Stomach (tissue), 19 donors: ENCODE data around the gene GGN. TPM values are rescaled to one million over a fixed set of nuclear protein-coding genes. Genes with fewer than 3 reads are reported as not detected.

Experiments
- DNase-seq, 2 donors: peaks; one replicate each; pipeline versions ENCODE4 v3.0.0 to v3.0.0-alpha.2; 2013 to 2019
- H3K27ac ChIP-seq, 5 donors: fragments of 200-600 bp in 4 of 5; sonication (generic) in 4 of 5; one replicate each; pipeline ENCODE4 v1.5.1; 2013 to 2019; ENCODE audit warnings: mild to moderate bottlenecking in 1 of 5, moderate library complexity in 1 of 5
- H3K27me3 ChIP-seq, 3 donors: fragments of 200-600 bp; sonication (generic); one replicate each; pipeline ENCODE4 v1.5.1; 2017 to 2019; ENCODE audit warnings: mixed run types in 1 of 3
- H3K36me3 ChIP-seq, 4 donors: fragments of 200-600 bp; sonication (generic); 1 replicate in 3 of 4; 2 replicates in 1 of 4; pipeline ENCODE4 v1.5.1; 2016 to 2019
- H3K4me1 ChIP-seq, 4 donors: fragments of 200-600 bp; sonication (generic); one replicate each; pipeline ENCODE4 v1.5.1; 2016 to 2019
- H3K4me3 ChIP-seq, 4 donors: fragments of 200-600 bp; sonication (generic) in 3 of 4; one replicate each; pipeline ENCODE4 v1.5.1; 2016 to 2019; ENCODE audit warnings: mild to moderate bottlenecking in 1 of 4
- H3K9me3 ChIP-seq, 4 donors: fragments of 200-600 bp; sonication (generic); one replicate each; pipeline ENCODE4 v1.5.1; 2016 to 2019
- EP300 ChIP-seq: sonication (generic); formaldehyde crosslinking; IDR thresholded peaks from one replicate; pipeline ENCODE4 v1.6.1; 2017; ENCODE audit warnings: antibody characterized with exemption
- POLR2A ChIP-seq, 4 donors: fragments of 450-650 bp; IDR thresholded peaks; one replicate each; pipeline ENCODE4 v1.6.1; 2016; ENCODE audit warnings: antibody characterized with exemption in 4 of 4, control low read depth in 2 of 4, mild to moderate bottlenecking in 1 of 4, moderate library complexity in 1 of 4
- POLR2AphosphoS5 ChIP-seq, 3 donors: sonication (generic); formaldehyde crosslinking; IDR thresholded peaks; one replicate each; pipeline ENCODE4 v1.6.1; 2016; ENCODE audit warnings: antibody characterized with exemption in 3 of 3
- WGBS, 5 donors: extraction: QIAGEN DNeasy Blood & Tissue Kit in 3 of 5; methylation state at CpG; one replicate each; pipeline versions ENCODE4 v1.1.5 to v1.1.7; 2013 to 2018; 5-methylcytosine and 5-hydroxymethylcytosine counted together
- intact Hi-C: fragments of 100-400 bp; cut with DNase I; formaldehyde crosslinking; loops from one replicate; pipeline ENCODE4 v1.15.1; 2023; ENCODE audit warnings: low total_unique reads
- long read RNA-seq, 10 donors: transcript quantifications; one replicate each; lab custom pipeline, GENCODE V29; 2026
- polyA plus RNA-seq, 3 donors: library from polyadenylated mRNA; stranded (reverse); fragments of 200-250 nt; gene quantifications; one replicate each; pipeline ENCODE4 v1.2.3, GENCODE V29; 2013
- total RNA-seq, 5 donors: library from RNA; depleted of rRNA; stranded (reverse); fragments of >200 nt; gene quantifications; one replicate each; pipeline versions ENCODE4 v1.1.0 to v1.2.3, GENCODE V29; 2014 to 2016
- TF ChIP-seq, protein P1 (sequence below), 7 experiments: fragments of 450-650 bp in 4 of 7; fragments of 200-600 bp in 3 of 7; sonication (generic) in 3 of 7; IDR thresholded peaks; one replicate each; pipeline ENCODE4 v1.5.1; 2016 to 2019; ENCODE audit warnings: antibody characterized with exemption in 7 of 7, control low read depth in 2 of 7, mild to moderate bottlenecking in 1 of 7
- donor health status: healthy with polysubstance abuse.
- donor health status: Bipolar disorder and iron deficiency.
- donor health status: healthy.

The GGN gene, protein sequence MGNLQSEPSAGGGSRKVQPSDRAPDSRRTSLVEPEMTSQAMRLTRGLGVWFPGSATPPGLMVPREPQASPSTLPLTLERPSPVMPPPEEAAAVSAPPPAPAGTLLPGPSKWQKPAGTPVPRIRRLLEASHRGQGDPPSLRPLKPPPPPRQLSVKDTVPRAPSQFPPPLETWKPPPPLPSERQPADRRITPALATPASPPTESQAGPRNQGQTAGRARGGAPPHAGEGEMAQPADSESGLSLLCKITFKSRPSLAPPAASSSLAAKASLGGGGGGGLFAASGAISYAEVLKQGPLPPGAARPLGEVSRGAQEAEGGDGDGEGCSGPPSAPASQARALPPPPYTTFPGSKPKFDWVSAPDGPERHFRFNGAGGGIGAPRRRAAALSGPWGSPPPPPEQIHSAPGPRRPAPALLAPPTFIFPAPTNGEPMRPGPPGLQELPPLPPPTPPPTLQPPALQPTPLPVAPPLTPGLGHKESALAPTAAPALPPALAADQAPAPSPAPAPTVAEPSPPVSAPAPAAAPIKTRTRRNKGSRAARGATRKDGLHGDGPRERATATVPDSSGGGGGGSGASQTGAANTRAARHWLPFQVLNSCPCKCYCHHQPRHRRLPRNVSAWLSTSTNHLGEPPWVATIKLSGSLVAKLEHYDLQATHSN
- not detected for total RNA-seq
- polyA plus RNA-seq: under 1 TPM in 2 of 3 donors, not detected in 1; 0.19 to 0.30 TPM
- long read RNA-seq, donor 1: 0 reads
- long read RNA-seq, donor 2: 0 reads
- long read RNA-seq, donor 3: 0 reads
- long read RNA-seq, donor 4: 0 reads
- long read RNA-seq, donor 5: 0 reads
- long read RNA-seq, donor 6: 0 reads
- long read RNA-seq, donor 7: 0 reads
- long read RNA-seq, donor 8: 0 reads
- long read RNA-seq, donor 9: 0 reads
- long read RNA-seq, donor 10: 0 reads

GRCh38 chr19:38387550-38388348 lies at the start of gene GGN:
Gene GGN, minus strand, starts transcription at chr19:38388034. Its CDS starts 773 bp downstream, at chr19:38387261.
- DNase-seq: peak; percentile 86 to 90
- Histone ChIP-seq H3K9me3 (no peaks in the 10 kb centered on the region), H3K27me3 (peaks cover 5 to 86% (median 23%) of the 10 kb centered on the region in 3 donors), H3K36me3 (peaks cover 12 to 34% (median 28%) of the 10 kb centered on the region in 4 donors), H3K27ac (peak within 1 kb of the TSS in 4 of 5 donors; percentile 53 to 80 (median 75)), H3K4me3 (peak within 1 kb of the TSS; percentile 47 to 57 (median 54)), H3K4me1 (peaks cover 38 to 52% (median 43%) of the 10 kb centered on the region in 4 donors)
- intact Hi-C loops: loop anchor here (10.0 kb wide), 1 partner anchor 227 kb away; the partner anchor contains the start of genes EIF3K and MAP4K1
- WGBS, 5 donors: 0 to 3% (median 1%) methylated on average over 44 to 51 of the region's 51 CpGs
- TF ChIP-seq POLR2A (IDR thresholded peaks at IDR 0.05) (no peak), POLR2AphosphoS5 (IDR thresholded peaks at IDR 0.05) (peak in 1 of 3 donors; percentile 13)

DNA sequence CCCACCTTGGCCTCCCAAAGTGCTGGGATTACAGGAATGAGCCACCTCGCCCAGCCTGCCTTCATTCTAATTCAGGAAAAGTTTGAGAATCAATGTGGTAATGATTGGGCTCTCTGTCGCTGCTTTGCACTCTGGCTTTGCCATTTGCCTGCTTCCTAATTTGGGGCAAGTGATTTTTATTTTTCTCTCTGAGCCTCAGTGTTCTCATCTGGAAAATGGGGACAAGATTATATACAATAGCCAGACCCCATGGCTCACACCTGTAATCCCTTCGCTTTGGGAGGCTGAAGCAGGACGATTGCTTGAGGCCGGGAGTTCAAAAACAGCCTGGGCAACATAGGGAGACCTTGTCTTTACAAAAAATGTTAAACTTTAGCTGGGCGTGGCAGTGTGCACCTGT lies 49.5 kb upstream of the GGN start:
- no peak overlapping the region for H3K27ac ChIP-seq
- no peak for DNase-seq
- peaks cover 0 to 8% (median 3%) of the 10 kb centered on the region in 4 donors for H3K4me1 ChIP-seq
- peaks cover 0 to 90% (median 28%) of the 10 kb centered on the region in 3 donors for H3K27me3 ChIP-seq
- no peaks in the 10 kb centered on the region for H3K36me3 ChIP-seq
- 83 to 94% (median 93%) methylated on average over 6 of the region's 6 CpGs for WGBS, 5 donors
- no peak for TF ChIP-seq POLR2AphosphoS5 (IDR thresholded peaks at IDR 0.05)
- no peak for TF ChIP-seq EP300
- no peak for TF ChIP-seq POLR2A (IDR thresholded peaks at IDR 0.05)
- TF ChIP-seq, protein P1, sequence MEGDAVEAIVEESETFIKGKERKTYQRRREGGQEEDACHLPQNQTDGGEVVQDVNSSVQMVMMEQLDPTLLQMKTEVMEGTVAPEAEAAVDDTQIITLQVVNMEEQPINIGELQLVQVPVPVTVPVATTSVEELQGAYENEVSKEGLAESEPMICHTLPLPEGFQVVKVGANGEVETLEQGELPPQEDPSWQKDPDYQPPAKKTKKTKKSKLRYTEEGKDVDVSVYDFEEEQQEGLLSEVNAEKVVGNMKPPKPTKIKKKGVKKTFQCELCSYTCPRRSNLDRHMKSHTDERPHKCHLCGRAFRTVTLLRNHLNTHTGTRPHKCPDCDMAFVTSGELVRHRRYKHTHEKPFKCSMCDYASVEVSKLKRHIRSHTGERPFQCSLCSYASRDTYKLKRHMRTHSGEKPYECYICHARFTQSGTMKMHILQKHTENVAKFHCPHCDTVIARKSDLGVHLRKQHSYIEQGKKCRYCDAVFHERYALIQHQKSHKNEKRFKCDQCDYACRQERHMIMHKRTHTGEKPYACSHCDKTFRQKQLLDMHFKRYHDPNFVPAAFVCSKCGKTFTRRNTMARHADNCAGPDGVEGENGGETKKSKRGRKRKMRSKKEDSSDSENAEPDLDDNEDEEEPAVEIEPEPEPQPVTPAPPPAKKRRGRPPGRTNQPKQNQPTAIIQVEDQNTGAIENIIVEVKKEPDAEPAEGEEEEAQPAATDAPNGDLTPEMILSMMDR (IDR thresholded peaks at IDR 0.05): no peak
- intact Hi-C loops: no loop called here
- H3K9me3 ChIP-seq: no peaks in the 10 kb centered on the region
- H3K4me3 ChIP-seq: no peak overlapping the region

DNA sequence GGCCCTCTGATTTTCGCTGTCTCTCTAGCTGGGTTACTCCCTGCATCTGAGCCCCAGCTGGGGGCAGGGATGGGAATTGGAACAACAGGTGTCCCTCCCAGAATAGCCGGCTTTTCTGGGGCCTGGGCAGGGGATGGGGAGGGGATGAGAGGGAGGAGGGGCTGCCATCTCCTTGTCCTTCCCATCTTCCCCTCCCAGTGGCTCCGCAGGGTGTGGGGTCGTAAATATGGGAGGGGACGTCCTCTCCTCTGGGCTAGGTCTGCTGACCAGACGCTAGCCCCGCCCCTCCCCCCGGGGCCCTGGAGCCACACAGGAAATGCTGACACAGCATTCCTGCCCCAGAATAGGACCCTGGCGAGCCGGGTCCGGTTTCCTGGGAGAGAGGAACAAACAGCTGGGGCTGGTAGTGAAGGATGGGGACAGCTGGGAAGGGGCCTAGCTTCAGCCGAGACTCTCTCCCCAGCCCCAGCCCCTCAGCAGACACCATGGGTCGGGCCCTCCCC lies 46.8 kb upstream of the GGN start:
- no peak overlapping the region for H3K4me3 ChIP-seq
- WGBS, 5 donors: 10 to 32% (median 11%) methylated on average over 7 to 13 of the region's 13 CpGs
- DNase-seq: peak in 1 of 2 donors; percentile 46

DNA sequence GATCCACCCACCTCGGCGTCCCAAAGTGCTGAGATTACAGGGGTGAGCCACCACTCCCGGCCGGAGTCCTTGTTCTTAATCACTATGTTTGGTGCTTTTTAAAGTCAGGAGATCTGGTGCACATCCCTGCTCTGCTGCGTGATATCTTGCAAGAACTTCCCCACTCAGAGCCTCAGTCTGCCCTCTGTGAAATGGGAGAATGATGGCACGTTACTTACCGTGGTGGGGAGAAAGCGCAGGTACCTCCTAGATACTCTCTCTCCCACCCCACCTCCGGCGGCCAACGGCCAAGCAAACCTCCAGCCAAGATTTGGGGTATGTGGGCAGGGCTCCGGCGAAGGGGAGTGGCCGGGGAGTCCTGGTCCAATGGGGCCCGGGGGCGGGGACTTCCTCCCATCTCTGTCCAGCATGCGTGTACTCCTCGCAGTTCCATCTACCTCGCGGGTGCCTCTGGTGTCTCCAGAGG lies 45.5 kb upstream of the GGN start, which contains the start of gene RYR1:
RYR1 (plus strand) TSS at position 424 of the 466 bp plus-strand sequence. CDS start 139 bp downstream, outside the sequence.
- H3K27ac ChIP-seq: no peak within 1 kb of the TSS
- peak; percentile 48 to 60 for DNase-seq

More for the DNA sequence above, 46.8 kb upstream of the GGN start:
- intact Hi-C loops: no loop called here
- TF ChIP-seq EP300 (no peak), POLR2AphosphoS5 (IDR thresholded peaks at IDR 0.05) (no peak), POLR2A (IDR thresholded peaks at IDR 0.05) (no peak)
- TF ChIP-seq, protein P1 (IDR thresholded peaks at IDR 0.05): no peak
- Histone ChIP-seq H3K36me3 (no peaks in the 10 kb centered on the region), H3K9me3 (no peaks in the 10 kb centered on the region), H3K27me3 (peaks cover 0 to 81% (median 28%) of the 10 kb centered on the region in 3 donors), H3K27ac (no peak overlapping the region), H3K4me1 (peaks cover 0 to 8% (median 3%) of the 10 kb centered on the region in 4 donors)

More for the DNA sequence above, 45.5 kb upstream of the GGN start, which contains the start of gene RYR1:
- H3K4me3 ChIP-seq: peak within 1 kb of the TSS in 2 of 4 donors; percentile 30 to 31
- WGBS, 5 donors: 12 to 33% (median 16%) methylated on average over 9 to 20 of the region's 20 CpGs
- no peak for TF ChIP-seq POLR2AphosphoS5 (IDR thresholded peaks at IDR 0.05)
- H3K9me3 ChIP-seq: no peaks in the 10 kb centered on the region
- H3K27me3 ChIP-seq: peaks cover 0 to 73% (median 28%) of the 10 kb centered on the region in 3 donors
- no peaks in the 10 kb centered on the region for H3K36me3 ChIP-seq
- intact Hi-C loops: no loop called here
- H3K4me1 ChIP-seq: peaks cover 0 to 8% (median 3%) of the 10 kb centered on the region in 4 donors
